GM19468 (cell line): ENCODE results near the gene TMEM30B.

Experiments
- ATAC-seq: cut with Tn5 transposase; IDR thresholded peaks from one replicate; pipeline ENCODE4 v1.9.1; 2021; ENCODE audit warnings: mild to moderate bottlenecking, moderate library complexity, moderate number of reproducible peaks; ENCODE audit not compliant: unreplicated experiment; ENCODE audit errors: extremely low read depth

The TMEM30B gene

DNA sequence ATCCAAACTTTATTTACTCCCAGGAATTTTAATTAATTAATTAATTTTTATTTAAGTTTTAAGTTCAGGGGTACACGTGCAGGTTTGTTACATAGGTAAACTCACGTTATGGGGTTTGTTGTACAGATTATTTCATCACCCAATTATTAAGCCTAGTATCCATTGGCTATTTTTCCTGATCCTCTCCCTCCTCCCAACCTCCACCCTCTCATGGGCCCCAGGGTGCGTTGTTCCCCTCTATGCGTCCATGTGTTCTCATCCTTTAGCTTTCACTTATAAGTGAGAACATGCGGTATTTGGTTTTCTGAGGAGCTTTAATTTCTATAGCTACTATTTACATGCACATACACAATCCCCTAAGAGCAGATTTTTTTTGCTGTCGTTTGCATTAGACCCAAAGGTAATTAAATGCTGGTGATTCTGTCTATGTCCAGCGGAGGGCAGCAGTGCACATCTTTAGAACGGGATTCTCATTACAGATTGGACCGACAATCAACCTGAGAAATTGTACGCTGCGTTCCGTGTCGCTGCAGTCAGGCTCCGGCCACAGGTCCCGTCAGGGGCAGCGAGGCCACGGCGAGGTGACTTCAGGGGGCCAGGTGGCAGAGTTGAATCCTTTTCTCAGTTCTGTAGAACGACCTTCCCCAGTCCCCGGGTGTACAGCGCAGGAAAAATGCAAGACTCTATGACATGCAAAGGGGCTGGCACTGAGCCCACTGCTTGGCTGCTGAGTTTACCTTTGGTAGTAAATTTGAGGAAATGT lies 11.6 kb downstream of the TMEM30B start:
- peak; percentile 86 for ATAC-seq

GRCh38 chr14:61268812-61269211 lies 12.3 kb downstream of the TMEM30B start:
- no peak for ATAC-seq

DNA sequence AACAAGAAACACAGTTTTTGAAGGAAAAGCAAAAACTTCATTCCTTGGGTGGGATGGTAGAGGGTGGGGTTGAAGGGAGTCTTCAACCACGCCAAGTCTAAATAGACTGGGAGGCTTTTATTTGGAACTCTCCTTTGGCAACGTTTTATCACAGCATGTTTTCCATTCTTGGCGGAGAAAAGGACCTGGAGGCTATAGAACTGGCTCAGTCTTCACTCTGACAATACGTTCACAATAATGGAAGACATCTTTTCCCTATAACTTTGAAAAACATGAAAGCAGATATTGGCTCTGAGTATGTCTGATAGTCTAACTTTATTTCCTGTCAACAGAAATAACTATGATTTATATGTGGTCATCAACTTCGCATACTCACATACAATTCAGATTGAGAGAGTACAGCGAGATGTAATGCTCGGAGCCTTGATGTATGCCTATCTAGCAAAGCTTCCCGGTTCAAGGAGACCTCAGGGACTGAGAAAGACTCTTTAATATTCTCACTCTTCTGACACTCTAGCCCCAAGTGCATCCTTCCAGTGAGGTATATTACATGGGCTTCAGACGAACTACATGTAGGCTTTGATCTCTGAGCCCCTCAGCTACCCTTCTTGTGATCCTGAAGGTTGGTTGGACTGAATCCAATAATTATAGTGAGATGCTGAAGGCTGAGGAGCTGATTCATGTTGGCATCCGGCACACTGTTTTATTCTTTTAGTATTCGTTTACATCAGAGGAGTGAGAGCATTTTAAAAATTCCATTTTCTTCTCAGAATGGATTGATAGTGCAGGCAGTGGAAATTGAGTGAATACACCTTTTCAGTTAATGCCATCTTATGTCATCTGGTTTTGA lies 14.0 kb downstream of the TMEM30B start:
- ATAC-seq: no peak

GRCh38 chr14:61266436-61266835 lies 14.7 kb downstream of the TMEM30B start:
- ATAC-seq: no peak

DNA sequence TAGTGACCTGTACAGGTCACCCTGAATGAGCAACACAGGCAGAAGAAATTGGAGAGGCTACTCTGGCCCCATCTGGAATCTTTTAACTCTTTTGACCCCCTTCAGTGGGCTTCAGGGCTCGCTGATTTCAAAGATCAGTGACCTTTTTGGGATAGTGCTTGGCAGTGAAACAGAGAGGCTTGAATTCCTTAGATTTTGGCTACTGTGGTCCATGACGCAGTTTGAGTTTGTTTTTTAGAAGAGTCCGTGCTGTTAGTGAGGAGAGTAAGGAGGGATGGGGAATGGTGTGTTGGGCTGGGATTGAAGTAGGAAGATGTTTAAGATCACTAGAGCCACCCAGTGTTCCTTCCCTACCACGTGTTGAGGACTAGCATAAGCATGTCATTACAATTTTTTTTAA lies 16.5 kb downstream of the TMEM30B start:
- ATAC-seq: no peak

DNA sequence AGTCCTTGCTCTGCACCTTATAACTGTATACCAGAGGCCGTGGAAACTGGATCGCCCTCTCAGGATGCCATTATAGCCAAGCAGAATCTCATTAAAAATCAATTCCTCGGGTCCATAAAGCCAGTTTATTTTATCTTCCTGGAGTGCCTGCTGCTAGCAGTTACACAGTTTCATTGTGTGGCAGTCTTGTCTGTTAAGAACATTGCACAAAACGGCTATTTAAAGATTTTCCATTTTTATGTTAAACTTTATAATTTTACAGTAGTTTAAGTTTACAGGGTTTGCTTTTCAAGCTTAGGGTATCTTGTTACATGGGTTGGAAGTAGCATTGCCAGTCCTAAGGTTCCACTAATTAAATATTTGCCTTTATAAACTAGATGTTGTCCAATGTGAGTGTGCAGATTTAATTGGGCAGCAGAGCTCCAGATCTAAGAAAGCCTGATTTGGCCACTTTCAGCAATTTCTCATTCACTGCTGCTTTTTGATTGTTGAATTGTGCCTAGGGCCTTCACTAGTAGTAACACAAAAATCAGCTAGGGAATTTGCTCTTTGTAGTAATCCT lies 17.0 kb downstream of the TMEM30B start:
- no peak for ATAC-seq

GRCh38 chr14:61262082-61262481 lies 19.1 kb downstream of the TMEM30B start:
- ATAC-seq: no peak

DNA sequence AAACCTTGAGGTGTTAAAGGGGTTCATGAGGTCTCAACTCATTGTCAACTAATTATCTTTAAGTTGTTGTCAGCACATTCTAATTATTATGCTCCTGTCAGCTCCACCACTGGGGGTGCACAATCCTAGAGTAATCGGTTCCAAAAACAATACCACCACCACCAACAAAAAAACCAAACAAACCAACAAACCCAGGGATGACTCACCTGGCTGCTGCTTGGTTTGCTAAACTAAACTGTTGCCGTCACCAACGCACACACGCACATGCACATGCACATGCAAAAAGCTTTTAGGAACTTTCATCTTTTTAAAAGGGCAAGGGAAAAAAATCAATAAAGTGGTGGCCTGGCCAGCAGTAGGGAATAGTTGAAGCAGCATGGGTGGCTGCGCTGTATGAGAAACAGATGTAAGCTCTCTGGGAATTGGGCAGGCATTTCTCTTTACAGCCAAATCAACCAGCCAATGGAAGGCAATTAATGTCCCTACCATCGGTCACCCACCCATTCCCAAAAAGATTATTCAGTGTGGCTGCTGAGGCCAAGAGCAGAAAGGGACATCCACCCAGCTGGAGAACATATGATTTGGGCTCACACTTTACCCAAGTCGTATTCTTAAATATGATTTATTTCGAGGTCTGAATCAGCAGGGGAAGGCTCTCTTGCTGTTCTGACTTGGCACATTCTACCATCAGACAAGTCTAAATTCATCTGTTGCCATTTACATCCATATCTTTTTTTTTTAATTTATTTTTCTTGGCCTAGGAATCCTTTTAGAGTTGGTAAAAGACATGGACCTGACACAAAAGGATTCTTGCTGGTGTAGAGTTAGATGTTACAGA lies 20.0 kb downstream of the TMEM30B start:
- ATAC-seq: no peak

DNA sequence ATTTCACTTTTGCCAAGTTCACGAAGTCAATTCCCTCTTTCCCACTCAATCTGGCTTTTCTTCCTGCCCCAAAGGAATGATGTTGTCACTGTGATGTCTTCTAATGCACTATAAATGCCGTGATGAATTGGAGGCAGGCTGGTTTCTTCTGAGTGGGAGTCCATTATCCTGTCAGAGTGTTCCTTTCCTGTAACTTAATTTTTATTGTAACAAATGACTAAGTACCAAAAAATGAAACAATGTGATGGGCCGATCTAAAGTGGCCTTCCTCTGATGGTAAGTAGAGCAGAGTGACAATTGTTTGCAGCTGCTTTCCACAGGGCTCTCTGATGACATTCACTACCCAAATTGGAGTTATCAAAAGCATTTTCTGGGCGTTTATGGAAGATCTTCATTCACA lies 22.2 kb downstream of the TMEM30B start:
- no peak for ATAC-seq

GRCh38 chr14:61257469-61258057 lies 23.6 kb downstream of the TMEM30B start:
- no peak for ATAC-seq

- no peak for ATAC-seq
Measured at GRCh38 chr14:61256826-61257468, 24.2 kb downstream of the TMEM30B start.

DNA sequence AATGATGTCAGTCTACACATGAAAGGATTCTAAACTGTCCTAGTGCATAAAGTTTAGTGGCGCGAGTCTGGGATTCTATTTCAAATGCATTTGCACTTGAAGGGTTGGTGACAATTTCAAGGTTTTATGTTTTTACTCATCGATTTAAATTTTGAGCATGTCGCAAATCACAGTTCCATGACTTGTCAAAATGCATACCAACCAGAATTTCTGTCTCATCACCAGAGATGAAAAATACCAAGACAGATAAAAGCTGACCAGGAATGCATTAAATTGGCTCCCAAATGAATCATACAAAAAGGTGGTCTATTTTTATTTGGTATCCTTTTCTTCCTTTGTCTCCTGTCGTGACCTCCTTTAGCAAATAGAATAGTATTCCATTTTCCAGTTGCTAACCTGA lies 25.2 kb downstream of the TMEM30B start:
- ATAC-seq: no peak

- ATAC-seq: no peak
Measured at GRCh38 chr14:61254808-61255526, 26.2 kb downstream of the TMEM30B start.

- no peak for ATAC-seq
Measured at GRCh38 chr14:61253064-61253738, 27.9 kb downstream of the TMEM30B start.

DNA sequence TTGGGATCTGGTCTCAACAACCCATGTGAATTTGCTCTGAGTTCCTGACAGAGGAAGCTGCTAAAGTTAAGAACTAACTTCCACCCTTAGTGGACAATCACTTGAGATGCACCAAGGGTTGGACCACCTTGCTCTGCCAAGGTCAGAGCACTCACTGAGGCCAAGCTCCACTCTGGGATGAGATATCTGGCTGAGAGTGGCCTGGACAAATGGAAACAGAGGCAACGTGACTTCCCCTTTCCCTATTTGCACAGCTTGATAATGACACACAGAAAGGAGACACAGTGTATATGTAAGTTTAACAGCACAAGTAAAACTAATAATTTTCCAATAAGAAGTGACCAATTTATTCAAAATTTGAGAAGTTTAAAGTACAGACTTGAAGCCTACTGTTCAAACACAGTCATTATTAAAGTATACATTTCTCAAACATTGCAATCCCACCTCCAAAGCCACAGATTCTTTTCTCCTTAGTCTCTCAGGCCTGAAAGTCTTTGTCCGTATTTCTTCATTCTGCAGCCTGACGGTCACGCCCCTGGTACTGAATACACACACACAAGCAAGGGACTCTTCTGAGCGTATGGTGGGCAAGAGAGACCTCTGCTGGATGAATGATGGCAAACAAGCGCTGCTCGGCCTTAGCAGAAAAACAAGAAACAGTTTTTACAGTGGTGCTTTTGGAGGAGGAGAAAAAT lies 28.6 kb downstream of the TMEM30B start:
- ATAC-seq: peak; percentile 71

DNA sequence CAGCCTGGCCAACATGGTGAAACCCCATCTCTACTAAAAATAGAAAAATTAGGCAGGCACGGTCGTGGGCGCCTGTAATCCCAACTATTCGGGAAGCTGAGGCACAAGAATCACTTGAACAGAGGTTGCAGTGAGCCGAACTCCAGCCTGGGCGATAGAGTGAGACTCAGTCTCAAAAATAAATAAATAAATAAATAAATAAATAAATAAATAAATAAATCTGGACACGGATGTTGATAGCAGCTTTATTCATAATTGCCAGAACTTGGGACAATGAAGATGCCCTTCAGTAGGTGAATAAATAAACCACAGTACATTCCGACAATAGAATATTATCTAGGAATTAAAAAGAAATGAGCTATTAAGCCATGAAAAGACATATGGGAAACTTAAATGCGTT lies 31.1 kb downstream of the TMEM30B start:
- no peak for ATAC-seq

GRCh38 chr14:61247935-61248334 lies 33.2 kb downstream of the TMEM30B start:
- ATAC-seq: no peak

DNA sequence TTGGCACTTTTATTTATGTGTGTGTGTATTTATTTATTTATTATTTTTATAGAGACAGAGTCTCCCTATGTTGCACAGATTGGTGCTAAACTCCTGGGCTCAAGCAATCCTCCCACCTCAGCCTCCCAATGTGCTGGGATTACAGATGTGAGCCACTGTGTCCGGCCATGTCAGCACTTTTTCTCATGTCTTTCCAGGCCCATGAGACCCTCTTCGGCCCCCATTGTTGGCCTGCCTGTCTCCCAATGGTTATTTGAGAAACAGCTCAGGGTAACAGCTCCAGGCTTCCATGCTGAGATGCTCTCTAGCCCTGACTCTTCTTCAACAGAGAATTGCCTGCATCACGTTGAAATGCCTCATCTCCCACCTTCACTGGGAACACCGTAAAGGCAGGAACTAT lies 34.4 kb downstream of the TMEM30B start:
- no peak for ATAC-seq
